ENCODE data around the gene PLCH2. TPM values are rescaled to one million over a fixed set of nuclear protein-coding genes. Genes with fewer than 3 reads are reported as not detected.
"Not testable (repeated sequence)": the region's sequence is repeated elsewhere in the genome, so short reads cannot be mapped to it uniquely, and the experiment has no call there.

The PLCH2 gene
- total RNA-seq, 1 donor from 2014 or later = 61.4 TPM

DNA sequence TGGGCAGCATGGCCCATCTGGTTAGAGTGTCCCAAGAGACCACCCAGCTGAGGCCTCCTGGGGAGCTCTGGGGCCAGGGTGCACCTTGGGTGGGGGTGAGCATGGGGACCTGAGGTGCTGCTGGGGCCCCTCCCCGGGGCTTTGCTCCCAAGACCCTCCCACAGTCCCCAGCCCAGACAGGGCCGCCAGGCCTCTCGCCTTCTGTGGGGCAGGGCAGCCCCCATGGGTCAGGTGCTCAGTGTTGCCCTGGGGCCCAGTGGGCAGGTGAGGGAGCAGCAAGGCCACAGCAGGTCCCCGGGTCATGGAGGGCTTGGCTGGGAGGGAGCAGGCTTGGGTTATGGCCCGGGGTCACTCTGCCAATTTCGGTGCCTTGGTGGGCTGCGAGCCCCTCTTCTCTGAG is 39.2 kb upstream of the PLCH2 start:
- TF ChIP-seq CTCF (IDR thresholded peaks at IDR 0.05; ENCODE audit: partially characterized antibody, unreplicated experiment) = no peak
- Mint-ChIP-seq H3K27ac (ENCODE audit: unreplicated experiment) (no peak overlapping the region), H3K4me1 (ENCODE audit: low read depth, unreplicated experiment) (peaks cover 15% of the 10 kb centered on the region), H3K36me3 (ENCODE audit: unreplicated experiment) (no peaks in the 10 kb centered on the region), H3K27me3 (ENCODE audit: unreplicated experiment) (peaks cover 4% of the 10 kb centered on the region), H3K9me3 (ENCODE audit: unreplicated experiment) (peaks cover 6% of the 10 kb centered on the region), H3K4me3 (ENCODE audit: unreplicated experiment) (no peak overlapping the region)
- no peak for DNase-seq

DNA sequence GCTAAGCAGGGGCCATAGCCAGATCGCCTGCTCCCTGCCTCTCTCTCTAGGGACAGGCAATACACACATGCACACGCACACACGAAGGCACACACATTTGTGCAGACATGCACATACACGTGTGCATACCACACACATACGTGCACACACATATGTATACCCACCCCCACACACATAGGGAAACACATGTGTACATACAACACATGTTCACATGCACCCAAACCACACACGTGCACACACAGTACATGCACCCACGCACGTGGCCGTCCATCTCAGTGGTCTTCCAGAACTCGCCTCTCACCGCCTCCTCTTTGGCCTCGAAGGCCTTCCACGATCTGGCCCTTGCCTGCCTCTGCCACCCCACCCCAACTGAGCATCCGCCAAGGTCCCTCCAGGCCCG is 38.5 kb upstream of the PLCH2 start:
- TF ChIP-seq CTCF (IDR thresholded peaks at IDR 0.05; ENCODE audit: partially characterized antibody, unreplicated experiment) = no peak
- H3K27me3 Mint-ChIP-seq (ENCODE audit: unreplicated experiment) = peaks cover 4% of the 10 kb centered on the region
- H3K27ac Mint-ChIP-seq (ENCODE audit: unreplicated experiment) = no peak overlapping the region
- H3K4me1 Mint-ChIP-seq (ENCODE audit: low read depth, unreplicated experiment) = peaks cover 15% of the 10 kb centered on the region
- H3K4me3 Mint-ChIP-seq (ENCODE audit: unreplicated experiment) = no peak overlapping the region
- DNase-seq = no peak
- no peaks in the 10 kb centered on the region for H3K36me3 Mint-ChIP-seq (ENCODE audit: unreplicated experiment)
- peaks cover 6% of the 10 kb centered on the region for H3K9me3 Mint-ChIP-seq (ENCODE audit: unreplicated experiment)

GRCh38 chr1:2438038-2438437 is 38.1 kb upstream of the PLCH2 start:
- Mint-ChIP-seq H3K27ac (ENCODE audit: unreplicated experiment) (no peak overlapping the region), H3K4me3 (ENCODE audit: unreplicated experiment) (peak overlapping the region; percentile 20), H3K36me3 (ENCODE audit: unreplicated experiment) (no peaks in the 10 kb centered on the region), H3K9me3 (ENCODE audit: unreplicated experiment) (peaks cover 6% of the 10 kb centered on the region), H3K4me1 (ENCODE audit: low read depth, unreplicated experiment) (peaks cover 14% of the 10 kb centered on the region), H3K27me3 (ENCODE audit: unreplicated experiment) (peaks cover 4% of the 10 kb centered on the region)
- TF ChIP-seq CTCF (IDR thresholded peaks at IDR 0.05; ENCODE audit: partially characterized antibody, unreplicated experiment) = no peak
- DNase-seq = no peak

- TF ChIP-seq CTCF (IDR thresholded peaks at IDR 0.05; ENCODE audit: partially characterized antibody, unreplicated experiment) = no peak
- Mint-ChIP-seq H3K27me3 (ENCODE audit: unreplicated experiment) (peaks cover 4% of the 10 kb centered on the region), H3K9me3 (ENCODE audit: unreplicated experiment) (peaks cover 4% of the 10 kb centered on the region), H3K27ac (ENCODE audit: unreplicated experiment) (no peak overlapping the region), H3K4me3 (ENCODE audit: unreplicated experiment) (no peak overlapping the region), H3K36me3 (ENCODE audit: unreplicated experiment) (no peaks in the 10 kb centered on the region), H3K4me1 (ENCODE audit: low read depth, unreplicated experiment) (peaks cover 11% of the 10 kb centered on the region)
- DNase-seq = no peak
These were observed 37.4 kb upstream of the PLCH2 start for GRCh38 chr1:2438641-2439040.

GRCh38 chr1:2439369-2439768 is 36.7 kb upstream of the PLCH2 start:
- peaks cover 4% of the 10 kb centered on the region for H3K9me3 Mint-ChIP-seq (ENCODE audit: unreplicated experiment)
- no peak overlapping the region for H3K4me3 Mint-ChIP-seq (ENCODE audit: unreplicated experiment)
- no peak for TF ChIP-seq CTCF (IDR thresholded peaks at IDR 0.05; ENCODE audit: partially characterized antibody, unreplicated experiment)
- peak overlapping the region; percentile 72 for H3K27ac Mint-ChIP-seq (ENCODE audit: unreplicated experiment)
- DNase-seq = peak; percentile 56
- peaks cover 4% of the 10 kb centered on the region for H3K27me3 Mint-ChIP-seq (ENCODE audit: unreplicated experiment)
- no peaks in the 10 kb centered on the region for H3K36me3 Mint-ChIP-seq (ENCODE audit: unreplicated experiment)
- peaks cover 11% of the 10 kb centered on the region for H3K4me1 Mint-ChIP-seq (ENCODE audit: low read depth, unreplicated experiment)

- peaks cover 15% of the 10 kb centered on the region for H3K4me1 Mint-ChIP-seq (ENCODE audit: low read depth, unreplicated experiment)
- not testable (repeated sequence) for H3K4me3 Mint-ChIP-seq (ENCODE audit: unreplicated experiment); DNase-seq; H3K9me3 Mint-ChIP-seq (ENCODE audit: unreplicated experiment); H3K36me3 Mint-ChIP-seq (ENCODE audit: unreplicated experiment); H3K27me3 Mint-ChIP-seq (ENCODE audit: unreplicated experiment); H3K27ac Mint-ChIP-seq (ENCODE audit: unreplicated experiment)
These were observed 35.7 kb upstream of the PLCH2 start for GRCh38 chr1:2440346-2440745.
